Measurements from ENCODE around the gene PIK3R3. TPM values are rescaled to one million over a fixed set of nuclear protein-coding genes. Genes with fewer than 3 reads are reported as not detected.

Gene PIK3R3
- total RNA-seq, 1 experiment from 2014 or later, result 1.6 TPM

DNA sequence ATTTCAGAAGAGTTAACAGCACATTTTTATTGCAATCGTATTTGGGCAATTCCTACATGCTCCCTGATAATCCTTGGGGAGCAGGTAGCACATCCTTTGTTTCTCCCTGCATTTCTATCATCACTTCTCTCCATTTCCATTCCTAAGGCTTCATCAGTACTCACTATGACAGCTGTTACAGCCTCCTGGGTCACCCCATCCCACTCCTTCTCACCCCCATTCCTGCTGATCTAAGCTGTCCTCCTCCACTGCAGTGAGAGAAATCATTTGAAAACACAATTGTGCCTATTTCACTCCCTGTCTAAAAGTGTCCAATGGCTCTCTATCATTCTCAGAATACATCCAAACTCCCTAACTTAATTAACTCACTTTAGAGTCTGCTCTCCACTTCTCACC lies 25.5 kb upstream of the PIK3R3 start:
- ATAC-seq, result no peak

More for the DNA sequence above, 25.5 kb upstream of the PIK3R3 start:
- no peak overlapping the region for H3K9ac ChIP-seq (ENCODE audit: low read length)
- no peak for DNase-seq (ENCODE audit: low read depth, low spot score)
- intact Hi-C loops (cut with micrococcal nuclease), result no loop called here
- no peak overlapping the region for H3K27ac ChIP-seq (ENCODE audit: low read depth, low read length)
- no peaks in the 10 kb centered on the region for H3K9me3 ChIP-seq (ENCODE audit: control insufficient read depth in 1 of 2, insufficient read depth in 1 of 2, low read depth in 1 of 2, low read length in 2 of 2)
- no peaks in the 10 kb centered on the region for H3K4me1 ChIP-seq (ENCODE audit: control insufficient read depth in 1 of 2, insufficient read depth in 2 of 2, low read length in 2 of 2)
- BruUV-seq (replicated peaks), result no TSS peak
- no peaks in the 10 kb centered on the region for H3K27me3 ChIP-seq (ENCODE audit: insufficient read depth, low read length)
- ChIA-PET POLR2A (no interaction called here), CTCF (no interaction called here), RAD21 (ENCODE audit: low non-redundant PET in 1 of 2, low total read pairs in 2 of 2, uncharacterized antibody in 2 of 2, unreplicated experiment in 2 of 2) (no interaction called here)
- H3K79me2 ChIP-seq (ENCODE audit: insufficient read depth, low read length), result no peaks in the 10 kb centered on the region
- H4K20me1 ChIP-seq (ENCODE audit: insufficient read depth), result no peaks in the 10 kb centered on the region
- TF ChIP-seq SP1 (IDR thresholded peaks at IDR 0.05; ENCODE audit: low read depth) (no peak), CBX3 (IDR thresholded peaks at IDR 0.05; ENCODE audit: low read depth) (no peak), ELF1 (IDR thresholded peaks at IDR 0.05; ENCODE audit: borderline replicate concordance, low read depth) (no peak), ZFX (IDR thresholded peaks at IDR 0.05) (no peak), CEBPB (IDR thresholded peaks at IDR 0.05; ENCODE audit: low read depth) (no peak), ZNF274 (IDR thresholded peaks at IDR 0.05; ENCODE audit: low read depth, low read length) (no peak), JUND (IDR thresholded peaks at IDR 0.05) (no peak)
- TF ChIP-seq, protein P1, sequence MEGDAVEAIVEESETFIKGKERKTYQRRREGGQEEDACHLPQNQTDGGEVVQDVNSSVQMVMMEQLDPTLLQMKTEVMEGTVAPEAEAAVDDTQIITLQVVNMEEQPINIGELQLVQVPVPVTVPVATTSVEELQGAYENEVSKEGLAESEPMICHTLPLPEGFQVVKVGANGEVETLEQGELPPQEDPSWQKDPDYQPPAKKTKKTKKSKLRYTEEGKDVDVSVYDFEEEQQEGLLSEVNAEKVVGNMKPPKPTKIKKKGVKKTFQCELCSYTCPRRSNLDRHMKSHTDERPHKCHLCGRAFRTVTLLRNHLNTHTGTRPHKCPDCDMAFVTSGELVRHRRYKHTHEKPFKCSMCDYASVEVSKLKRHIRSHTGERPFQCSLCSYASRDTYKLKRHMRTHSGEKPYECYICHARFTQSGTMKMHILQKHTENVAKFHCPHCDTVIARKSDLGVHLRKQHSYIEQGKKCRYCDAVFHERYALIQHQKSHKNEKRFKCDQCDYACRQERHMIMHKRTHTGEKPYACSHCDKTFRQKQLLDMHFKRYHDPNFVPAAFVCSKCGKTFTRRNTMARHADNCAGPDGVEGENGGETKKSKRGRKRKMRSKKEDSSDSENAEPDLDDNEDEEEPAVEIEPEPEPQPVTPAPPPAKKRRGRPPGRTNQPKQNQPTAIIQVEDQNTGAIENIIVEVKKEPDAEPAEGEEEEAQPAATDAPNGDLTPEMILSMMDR (IDR thresholded peaks at IDR 0.05 in 2 of 3, conservative IDR thresholded peaks at IDR 0.05 in 1 of 3; ENCODE audit: borderline replicate concordance in 1 of 3, insufficient read depth in 1 of 3, low read depth in 2 of 3, low read length in 2 of 3), result no peak
- TF ChIP-seq, protein P2, sequence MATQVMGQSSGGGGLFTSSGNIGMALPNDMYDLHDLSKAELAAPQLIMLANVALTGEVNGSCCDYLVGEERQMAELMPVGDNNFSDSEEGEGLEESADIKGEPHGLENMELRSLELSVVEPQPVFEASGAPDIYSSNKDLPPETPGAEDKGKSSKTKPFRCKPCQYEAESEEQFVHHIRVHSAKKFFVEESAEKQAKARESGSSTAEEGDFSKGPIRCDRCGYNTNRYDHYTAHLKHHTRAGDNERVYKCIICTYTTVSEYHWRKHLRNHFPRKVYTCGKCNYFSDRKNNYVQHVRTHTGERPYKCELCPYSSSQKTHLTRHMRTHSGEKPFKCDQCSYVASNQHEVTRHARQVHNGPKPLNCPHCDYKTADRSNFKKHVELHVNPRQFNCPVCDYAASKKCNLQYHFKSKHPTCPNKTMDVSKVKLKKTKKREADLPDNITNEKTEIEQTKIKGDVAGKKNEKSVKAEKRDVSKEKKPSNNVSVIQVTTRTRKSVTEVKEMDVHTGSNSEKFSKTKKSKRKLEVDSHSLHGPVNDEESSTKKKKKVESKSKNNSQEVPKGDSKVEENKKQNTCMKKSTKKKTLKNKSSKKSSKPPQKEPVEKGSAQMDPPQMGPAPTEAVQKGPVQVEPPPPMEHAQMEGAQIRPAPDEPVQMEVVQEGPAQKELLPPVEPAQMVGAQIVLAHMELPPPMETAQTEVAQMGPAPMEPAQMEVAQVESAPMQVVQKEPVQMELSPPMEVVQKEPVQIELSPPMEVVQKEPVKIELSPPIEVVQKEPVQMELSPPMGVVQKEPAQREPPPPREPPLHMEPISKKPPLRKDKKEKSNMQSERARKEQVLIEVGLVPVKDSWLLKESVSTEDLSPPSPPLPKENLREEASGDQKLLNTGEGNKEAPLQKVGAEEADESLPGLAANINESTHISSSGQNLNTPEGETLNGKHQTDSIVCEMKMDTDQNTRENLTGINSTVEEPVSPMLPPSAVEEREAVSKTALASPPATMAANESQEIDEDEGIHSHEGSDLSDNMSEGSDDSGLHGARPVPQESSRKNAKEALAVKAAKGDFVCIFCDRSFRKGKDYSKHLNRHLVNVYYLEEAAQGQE (IDR thresholded peaks at IDR 0.05; ENCODE audit: low read depth), result no peak
- H3K36me3 ChIP-seq (ENCODE audit: control insufficient read depth in 1 of 2, insufficient read depth in 2 of 2, low read length in 2 of 2), result no peaks in the 10 kb centered on the region
- no peak overlapping the region for H2AFZ ChIP-seq (ENCODE audit: low read depth, low read length, poor library complexity, severe bottlenecking)
- H3K9me2 ChIP-seq (ENCODE audit: insufficient read depth), result no peaks in the 10 kb centered on the region
- no peak overlapping the region for H3K4me3 ChIP-seq (replicated peaks in 1 of 2; ENCODE audit: low read depth in 1 of 2, low read length in 2 of 2)
- H3K4me2 ChIP-seq (ENCODE audit: low read length), result no peak overlapping the region
